K562 (cell line): ENCODE data around the gene ANKRD61.

Experiments used
- CREM ChIP-seq: IDR thresholded peaks from 2 replicates; pipeline ENCODE4 v1.6.1; 2014; ENCODE audit warnings: antibody characterized with exemption, low read depth
- SPI1 ChIP-seq: IDR thresholded peaks from 2 replicates; pipeline ENCODE4 v1.6.1; 2011; ENCODE audit warnings: low read depth, low read length, control low read depth, borderline replicate concordance
- SRSF9 ChIP-seq: fragments of 200-400 bp; formaldehyde crosslinking; IDR thresholded peaks from 2 replicates; pipeline ENCODE4 v1.6.1; 2017; ENCODE audit warnings: low read depth, low read length, borderline replicate concordance
- WHSC1 ChIP-seq: IDR thresholded peaks from one replicate; pipeline ENCODE4 v1.6.1; 2012; ENCODE audit warnings: low read length, control low read depth, inconsistent platforms
- ZNF24 ChIP-seq: fragments of 450-650 bp; IDR thresholded peaks from 2 replicates; pipeline ENCODE4 v1.6.1; 2016
- ZNF41 ChIP-seq: fragments of 250-450 bp; sonication (Bioruptor Pico); conservative IDR thresholded peaks from 2 replicates; pipeline ENCODE4 v1.4.0; 2020; ENCODE audit warnings: mild to moderate bottlenecking
- ZNF740 ChIP-seq, 3 experiments: fragments of 200-800 bp in 1 of 3; sonication (Bioruptor generic) in 1 of 3; sonication (generic) in 1 of 3; formaldehyde crosslinking in 1 of 3; IDR thresholded peaks; 2 replicates each; pipeline versions ENCODE4 v1.6.1 to v1.8.0; 2016 to 2022; ENCODE audit warnings: mild to moderate bottlenecking in 2 of 3, missing compliant biosample characterization in 2 of 3, missing genetic modification characterization in 2 of 3, missing genetic modification reagents in 1 of 3

GRCh38 chr7:6030988-6031387 lies at the start of gene ANKRD61:
- TF ChIP-seq ZNF41 (CRISPR knock-in tag) (no peak), CREM (no peak), ZNF740 (CRISPR knock-in tag; IDR thresholded peaks at IDR 0.05) (no peak), ZNF740 (tag; IDR thresholded peaks at IDR 0.05) (no peak), WHSC1 (no peak), ZNF24 (no peak), SRSF9 (no peak), SPI1 (no peak)
